HG03196 (cell line): ENCODE measurements around the gene TLE2.
A peak's percentile ranks its signal among the peaks of the same experiment; 100 is the strongest.

Experiments used
- ATAC-seq: cut with Tn5 transposase; IDR thresholded peaks from one replicate; pipeline ENCODE4 v1.9.1; 2021; ENCODE audit not compliant: unreplicated experiment

The TLE2 gene

GRCh38 chr19:3029065-3029923 lies at the start of gene TLE2:
TSS of gene TLE2 (minus strand) at chr19:3029280. CDS start at chr19:3028904, 376 bp downstream.
- ATAC-seq = no peak

DNA sequence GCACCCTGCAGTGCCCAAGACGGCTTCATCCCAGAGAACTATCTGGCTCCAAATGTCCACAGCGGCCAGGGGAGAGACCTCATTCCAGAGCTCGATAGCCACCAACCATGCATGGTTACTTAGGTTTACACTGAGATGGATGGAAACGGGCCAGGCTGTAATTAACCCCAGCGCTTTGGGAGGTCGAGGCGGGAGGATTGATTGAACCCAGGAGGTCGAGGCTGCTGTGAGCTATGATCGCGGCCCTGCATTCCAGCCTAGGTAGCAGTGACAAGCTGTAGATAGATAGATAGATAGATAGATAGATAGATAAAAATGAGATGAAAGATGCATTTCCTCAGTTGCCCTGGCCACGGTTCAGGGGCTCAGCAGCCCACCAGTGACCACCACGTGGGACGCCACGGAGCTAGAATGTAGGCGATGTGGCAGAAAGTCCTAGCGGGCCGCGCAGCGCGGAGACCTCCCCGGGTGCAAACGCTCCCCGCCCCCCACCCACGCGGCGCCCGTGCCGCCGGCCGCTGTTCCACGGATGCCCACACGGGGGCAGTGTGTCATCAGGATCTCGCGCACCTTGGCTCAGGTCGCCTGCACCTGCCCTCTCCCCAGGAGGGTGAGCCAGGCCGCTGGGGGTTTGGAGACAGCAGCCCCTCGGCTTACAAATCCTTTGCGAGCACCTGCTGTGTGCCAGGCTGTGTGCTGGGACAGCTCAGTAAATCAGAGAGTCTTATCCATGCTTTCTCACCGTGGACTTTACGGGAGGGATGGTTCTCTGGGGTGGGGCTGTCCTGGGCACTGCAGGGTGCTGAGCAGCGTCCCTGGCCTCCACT lies 46.7 kb upstream of the TLE2 start:
- no peak for ATAC-seq

DNA sequence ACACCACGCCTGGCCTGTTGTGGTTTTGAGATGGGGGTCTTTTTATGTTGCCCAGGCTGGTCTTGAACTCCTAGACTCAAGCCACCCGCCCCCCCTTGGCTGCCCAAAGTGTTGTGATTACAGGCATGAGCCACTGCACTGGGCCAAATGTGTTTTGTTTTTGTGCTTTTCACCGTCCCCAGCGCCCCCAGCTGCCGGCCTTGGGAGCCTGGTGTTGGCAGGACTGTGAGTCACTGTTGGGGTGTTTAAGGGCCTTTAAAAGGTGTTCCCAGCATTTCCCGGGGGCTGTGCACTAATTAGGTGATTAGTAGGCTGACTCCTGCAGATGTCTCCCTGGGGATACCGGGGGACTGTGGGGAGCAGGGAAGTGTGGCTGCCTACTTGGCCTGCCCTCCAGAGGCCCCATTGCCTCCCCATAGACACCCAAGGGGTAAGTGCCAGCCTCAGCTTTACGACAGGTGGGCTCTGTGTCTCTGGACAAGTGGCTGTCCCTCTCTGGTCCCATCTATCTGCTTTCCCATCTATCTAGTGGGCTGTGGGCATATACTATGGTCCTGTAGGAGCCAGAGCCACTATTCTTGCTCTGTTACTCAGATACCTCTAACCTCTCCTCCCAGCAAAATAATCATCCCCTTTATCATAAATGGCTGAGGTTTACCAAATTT lies 45.0 kb upstream of the TLE2 start:
- no peak for ATAC-seq

DNA sequence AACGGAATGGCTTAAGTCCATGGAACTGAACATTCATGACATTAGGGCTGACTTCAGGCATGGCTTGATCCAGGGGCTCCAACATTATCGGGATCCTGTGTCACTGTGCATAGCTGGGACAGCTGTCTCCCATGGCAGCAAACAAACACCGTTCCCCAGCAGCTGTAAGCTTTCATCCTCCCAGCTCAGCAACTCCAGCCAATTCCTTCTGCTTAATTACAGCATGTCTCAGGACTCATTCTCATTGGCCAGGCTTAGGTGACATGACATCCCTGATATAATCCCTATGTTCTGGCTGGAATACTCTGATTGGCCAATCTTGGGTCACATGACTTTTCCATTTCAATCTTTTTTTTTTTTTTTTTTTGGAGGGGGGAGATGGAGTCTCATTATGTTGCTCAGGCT lies 44.1 kb upstream of the TLE2 start:
- no peak for ATAC-seq

DNA sequence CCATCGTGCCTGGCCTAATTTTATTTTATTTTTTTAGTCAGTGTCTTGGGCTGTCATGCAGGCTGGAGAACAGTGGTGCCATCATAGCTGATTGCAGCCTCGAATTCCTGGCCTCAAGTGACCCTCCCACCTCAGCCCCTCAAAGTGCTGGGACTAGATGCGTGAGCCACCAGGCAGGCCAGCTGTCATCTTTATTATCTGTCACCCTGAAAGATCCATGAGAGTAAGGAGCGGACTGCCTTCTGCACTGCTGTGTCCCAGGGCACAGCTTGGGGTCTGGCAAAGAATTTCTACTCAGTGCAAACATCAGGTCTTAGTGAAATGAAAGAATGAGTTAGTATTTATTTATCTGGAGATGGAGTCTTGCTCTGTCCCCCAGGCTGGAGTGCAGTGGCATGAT lies 42.7 kb upstream of the TLE2 start:
- ATAC-seq = no peak

DNA sequence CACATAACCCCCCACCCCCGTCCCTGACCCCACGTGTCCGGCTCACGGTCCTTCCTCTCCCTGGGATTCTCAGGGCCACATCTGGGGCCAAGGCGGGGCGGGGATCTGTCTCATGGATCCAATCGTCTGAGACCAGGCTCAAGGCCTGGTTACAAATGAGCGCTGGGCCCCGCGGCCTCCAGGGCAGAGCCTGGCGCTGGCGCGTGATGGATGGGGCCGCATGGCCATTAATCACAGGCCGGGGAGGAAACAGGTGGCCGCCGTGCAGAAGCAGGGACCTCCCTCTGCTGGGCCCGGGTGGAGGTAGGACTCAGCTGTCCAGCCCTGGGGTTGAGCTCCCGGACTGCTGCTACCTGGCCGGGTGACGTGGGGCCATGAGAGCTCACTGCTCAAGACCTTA lies 39.0 kb upstream of the TLE2 start:
- no peak for ATAC-seq

DNA sequence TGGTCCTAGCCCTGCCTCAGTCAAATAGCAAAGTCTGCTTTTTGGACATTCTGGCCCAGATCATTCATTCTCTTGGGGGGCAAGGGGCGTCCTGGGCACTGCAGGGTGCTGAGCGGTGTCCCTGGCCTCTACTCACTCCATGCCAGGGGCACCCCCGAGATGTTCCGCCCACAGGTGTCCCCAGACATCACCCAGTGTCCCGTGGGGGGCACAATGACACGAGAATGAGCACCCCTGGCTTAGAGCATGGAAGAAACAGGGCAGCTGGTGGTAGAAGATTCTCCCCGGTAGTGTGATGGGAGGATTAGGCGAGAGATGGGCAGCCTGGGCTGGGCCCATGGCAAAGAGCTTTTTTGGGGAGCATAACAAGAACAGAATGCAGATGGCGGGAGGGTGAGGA lies 38.5 kb upstream of the TLE2 start:
- ATAC-seq = no peak

GRCh38 chr19:3066482-3067049 lies 37.5 kb upstream of the TLE2 start:
- ATAC-seq = no peak

GRCh38 chr19:3065675-3066357 lies 36.7 kb upstream of the TLE2 start:
- peak; percentile 61 for ATAC-seq

DNA sequence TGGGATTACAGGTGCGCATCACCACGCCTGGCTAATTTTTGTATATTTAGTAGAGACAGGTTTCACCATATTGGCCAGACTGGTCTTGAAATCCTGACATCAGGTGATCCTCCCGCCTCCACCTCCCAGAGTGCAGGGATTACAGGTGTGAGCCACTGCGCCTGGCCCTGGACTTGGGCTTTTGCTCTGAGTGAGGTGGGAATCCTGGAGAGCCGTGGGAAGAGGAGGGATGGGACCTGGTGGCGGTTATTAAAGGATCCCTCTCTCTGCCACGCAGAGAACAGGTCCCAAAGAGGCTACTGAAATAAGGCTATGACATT lies 34.9 kb upstream of the TLE2 start:
- ATAC-seq = no peak

- ATAC-seq = no peak
These were observed 33.4 kb upstream of the TLE2 start, which contains the start of gene TLE5 for GRCh38 chr19:3062165-3063105. TSS of gene TLE5 (minus strand) at chr19:3062495. CDS start at chr19:3062200, 295 bp downstream.

DNA sequence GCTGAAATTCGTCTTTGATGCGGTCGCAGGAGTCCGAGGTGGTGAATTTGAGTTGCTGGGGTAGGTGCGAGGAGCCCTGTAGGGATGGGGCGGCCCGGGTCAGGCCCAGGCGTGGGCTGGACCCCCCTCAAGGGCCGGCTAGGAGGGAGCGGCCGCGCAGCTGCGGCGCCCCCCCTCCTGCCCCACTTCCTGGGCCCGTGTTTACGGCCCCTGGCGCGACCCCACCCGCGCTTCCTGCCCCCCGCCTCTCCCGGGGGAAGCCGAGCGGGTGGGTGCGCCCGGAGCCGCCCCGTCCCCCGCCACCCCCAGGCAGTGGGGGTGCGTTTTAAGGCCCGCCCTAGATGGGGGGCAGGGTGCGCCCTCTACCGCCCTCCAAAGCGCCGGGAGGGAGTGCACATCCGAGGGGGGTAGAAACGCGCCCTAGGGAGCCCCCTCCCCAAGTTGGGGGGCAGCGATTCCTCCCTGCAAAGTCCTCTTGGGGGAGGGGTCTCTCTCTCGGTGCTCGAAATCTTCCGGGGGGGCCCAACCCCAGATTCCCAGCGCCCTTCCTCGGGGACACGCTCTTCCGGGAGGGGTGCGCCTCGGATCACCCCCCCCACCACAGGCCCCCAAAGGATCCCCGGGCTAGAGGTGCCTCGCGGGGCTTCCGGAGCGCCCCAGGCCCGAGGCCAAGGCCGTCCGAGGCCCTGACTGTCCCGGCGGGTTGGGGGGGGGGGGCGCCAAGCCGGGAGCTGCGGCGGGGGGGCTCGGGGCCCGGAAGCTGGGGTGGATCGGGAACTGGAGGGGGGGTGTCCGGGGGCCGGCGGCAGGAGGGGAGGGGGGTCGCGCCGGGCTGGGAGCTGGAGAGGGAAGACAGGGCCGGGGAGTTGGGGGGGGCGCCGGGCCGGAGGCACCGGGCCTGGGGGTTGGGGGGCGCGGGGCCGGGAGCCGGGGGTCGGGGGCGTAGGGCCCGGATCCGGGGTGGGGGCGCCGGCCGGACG lies 32.4 kb upstream of the TLE2 start:
- peak; percentile 35 for ATAC-seq

GRCh38 chr19:3060857-3061181 lies 31.7 kb upstream of the TLE2 start:
- no peak for ATAC-seq

DNA sequence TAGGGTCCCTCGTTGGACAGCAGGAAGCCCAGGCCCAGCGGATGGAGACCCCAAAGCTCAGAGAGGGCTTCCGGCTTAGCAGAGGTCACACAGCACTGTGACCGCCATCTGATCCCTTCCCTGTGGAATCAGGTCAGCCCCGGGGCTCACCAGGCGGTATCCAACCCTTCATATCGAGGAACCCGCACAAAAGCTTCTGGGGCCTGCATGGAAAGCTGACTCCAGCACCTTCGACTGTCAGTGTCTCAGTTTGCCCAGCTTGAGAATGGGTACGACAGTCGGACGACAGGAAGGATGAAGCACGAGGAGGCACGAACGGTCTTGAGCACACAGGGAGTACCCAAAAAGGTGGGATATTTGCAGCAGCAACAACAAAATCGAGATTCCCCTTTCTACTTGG lies 30.6 kb upstream of the TLE2 start:
- no peak for ATAC-seq

DNA sequence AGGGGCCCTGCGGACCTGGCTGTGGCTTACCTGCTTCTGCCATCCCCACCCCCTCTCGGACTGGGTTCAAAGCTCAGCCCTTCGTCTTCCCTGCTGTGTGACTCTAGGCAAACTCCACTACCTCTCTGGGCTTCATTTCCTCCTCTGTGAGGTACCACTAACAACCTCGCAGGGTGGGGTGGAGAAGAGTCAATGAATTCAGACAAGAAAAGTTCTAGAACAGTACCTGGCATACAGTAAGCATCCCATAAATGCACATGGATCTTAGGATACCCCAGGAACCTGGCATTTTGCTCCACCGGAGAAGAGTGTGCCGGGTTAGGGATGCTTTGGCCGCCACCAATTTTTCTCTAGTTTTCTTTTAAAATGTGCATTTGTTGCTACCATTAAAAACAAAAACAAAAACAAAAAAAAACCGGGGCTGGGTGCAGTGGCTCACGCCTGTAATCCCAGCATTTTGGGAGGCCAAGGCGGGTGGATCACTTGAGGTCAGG lies 29.8 kb upstream of the TLE2 start:
- no peak for ATAC-seq

DNA sequence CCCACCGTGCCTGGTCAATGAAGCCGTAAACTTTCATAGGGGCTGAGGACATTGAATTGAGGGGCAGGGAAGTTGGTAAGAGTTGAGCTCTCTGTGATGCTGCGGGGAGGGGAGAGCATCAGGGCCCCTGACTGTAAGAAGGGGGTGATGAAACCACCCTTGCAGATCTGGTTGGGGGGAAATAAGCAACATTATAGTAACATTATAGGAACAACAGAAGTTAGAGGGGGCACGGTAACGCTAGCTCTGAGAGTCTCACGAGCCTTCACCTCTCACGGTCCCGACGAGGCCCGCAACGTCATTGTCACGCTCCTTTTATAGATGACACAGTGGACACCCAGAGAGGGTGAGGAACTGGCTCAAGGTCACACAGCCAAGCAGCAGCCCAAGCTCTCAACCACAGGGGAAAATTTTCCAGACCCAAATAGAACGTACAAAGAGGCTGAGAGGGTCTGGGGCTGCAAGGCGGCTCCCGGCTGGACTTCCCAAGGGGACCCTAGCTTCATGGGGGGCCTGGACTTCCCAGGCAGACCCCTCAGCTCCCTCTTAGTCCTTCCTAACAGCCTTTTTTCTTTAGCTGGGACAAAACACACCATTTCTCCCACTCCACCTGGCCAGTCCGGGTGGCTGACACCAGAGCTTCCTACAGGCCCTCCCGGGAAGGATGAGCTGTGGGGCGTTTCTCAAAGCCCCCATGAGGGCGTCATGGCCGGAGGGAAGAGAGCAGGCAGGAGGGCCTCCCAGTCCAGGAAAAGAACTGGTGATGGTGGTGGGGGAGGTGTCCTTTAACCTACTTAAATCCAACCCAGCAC lies 29.1 kb upstream of the TLE2 start:
- ATAC-seq = no peak

DNA sequence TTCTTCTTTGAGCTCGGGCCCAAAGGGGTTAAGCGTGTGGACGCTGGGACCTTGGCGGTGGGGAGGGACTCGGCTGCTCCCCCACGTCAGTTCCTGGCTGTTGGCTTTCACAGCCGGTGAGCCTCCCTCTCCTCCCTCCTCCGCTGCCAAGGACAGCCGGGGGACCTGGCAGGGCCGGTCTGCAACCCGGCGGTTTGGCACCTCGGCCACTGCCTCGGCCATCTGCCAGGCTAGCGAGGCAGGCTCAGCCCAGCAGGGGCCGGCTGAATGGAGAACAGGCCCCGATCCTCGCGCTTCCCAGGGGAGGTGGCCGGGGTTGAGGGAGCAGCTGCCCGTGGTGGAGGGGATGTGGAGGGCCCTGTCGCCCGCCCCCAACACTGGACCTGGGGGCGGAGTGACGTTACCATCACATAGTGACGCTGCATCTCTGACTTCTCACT lies 28.2 kb upstream of the TLE2 start:
- ATAC-seq = no peak
